HG03135 (cell line): ENCODE measurements around the gene C11orf71.

ENCODE experiments used
- ATAC-seq: cut with Tn5 transposase; IDR thresholded peaks from one replicate; pipeline ENCODE4 v1.9.1; 2021; ENCODE audit warnings: mild to moderate bottlenecking, moderate library complexity; ENCODE audit not compliant: unreplicated experiment

C11orf71 gene

GRCh38 chr11:114362326-114362725 is 38.0 kb downstream of the C11orf71 start:
- no peak for ATAC-seq

GRCh38 chr11:114359342-114359741 is 41.0 kb downstream of the C11orf71 start:
- ATAC-seq = no peak

- no peak for ATAC-seq
Observed at GRCh38 chr11:114358716-114359115, 41.6 kb downstream of the C11orf71 start.

- no peak for ATAC-seq
Observed at GRCh38 chr11:114354076-114354475, 46.2 kb downstream of the C11orf71 start.

- ATAC-seq = no peak
Observed at GRCh38 chr11:114353443-114353842, 46.9 kb downstream of the C11orf71 start.

- ATAC-seq = no peak
Observed at GRCh38 chr11:114350022-114350421, 50.3 kb downstream of the C11orf71 start.
